ENCODE results near the gene CAVIN4. TPM values are rescaled to one million over a fixed set of nuclear protein-coding genes. Genes with fewer than 3 reads are reported as not detected.

The CAVIN4 gene
- total and polyA plus RNA-seq, 2 of the 13 experiments (the other 11 are each of a cell fraction or from before 2014, with no cell fraction given): 0.54 to 1.00 TPM

DNA sequence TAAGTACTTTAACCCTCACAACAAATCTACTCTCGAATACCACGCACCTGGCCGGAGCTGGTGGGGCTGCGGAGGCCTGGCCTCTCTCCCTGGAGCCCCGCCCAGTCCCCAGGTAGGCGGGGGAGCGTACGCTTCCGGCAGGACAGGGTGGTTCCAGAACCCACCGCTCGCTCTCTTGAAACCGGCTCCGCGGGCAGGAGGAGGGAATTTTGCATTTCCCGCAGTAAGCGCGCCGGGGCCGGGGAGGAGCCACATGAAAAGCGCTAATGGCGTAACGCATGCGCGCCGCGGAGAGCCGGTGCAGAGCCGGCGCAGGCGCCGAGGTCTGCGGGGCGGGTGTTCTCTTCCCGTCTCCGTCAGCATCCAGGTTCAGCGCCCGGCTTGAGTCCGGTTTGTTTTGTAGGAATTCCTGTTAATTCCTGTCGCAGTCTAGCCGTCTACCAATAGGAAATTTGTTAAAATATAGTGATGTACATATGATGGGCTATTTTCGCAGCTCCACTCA, 20.8 kb downstream of the CAVIN4 start (continued):
- no peak for TF ChIP-seq ZSCAN5A (CRISPR knock-in tag; IDR thresholded peaks at IDR 0.05; ENCODE audit: borderline replicate concordance)
- TF ChIP-seq, protein P1, sequence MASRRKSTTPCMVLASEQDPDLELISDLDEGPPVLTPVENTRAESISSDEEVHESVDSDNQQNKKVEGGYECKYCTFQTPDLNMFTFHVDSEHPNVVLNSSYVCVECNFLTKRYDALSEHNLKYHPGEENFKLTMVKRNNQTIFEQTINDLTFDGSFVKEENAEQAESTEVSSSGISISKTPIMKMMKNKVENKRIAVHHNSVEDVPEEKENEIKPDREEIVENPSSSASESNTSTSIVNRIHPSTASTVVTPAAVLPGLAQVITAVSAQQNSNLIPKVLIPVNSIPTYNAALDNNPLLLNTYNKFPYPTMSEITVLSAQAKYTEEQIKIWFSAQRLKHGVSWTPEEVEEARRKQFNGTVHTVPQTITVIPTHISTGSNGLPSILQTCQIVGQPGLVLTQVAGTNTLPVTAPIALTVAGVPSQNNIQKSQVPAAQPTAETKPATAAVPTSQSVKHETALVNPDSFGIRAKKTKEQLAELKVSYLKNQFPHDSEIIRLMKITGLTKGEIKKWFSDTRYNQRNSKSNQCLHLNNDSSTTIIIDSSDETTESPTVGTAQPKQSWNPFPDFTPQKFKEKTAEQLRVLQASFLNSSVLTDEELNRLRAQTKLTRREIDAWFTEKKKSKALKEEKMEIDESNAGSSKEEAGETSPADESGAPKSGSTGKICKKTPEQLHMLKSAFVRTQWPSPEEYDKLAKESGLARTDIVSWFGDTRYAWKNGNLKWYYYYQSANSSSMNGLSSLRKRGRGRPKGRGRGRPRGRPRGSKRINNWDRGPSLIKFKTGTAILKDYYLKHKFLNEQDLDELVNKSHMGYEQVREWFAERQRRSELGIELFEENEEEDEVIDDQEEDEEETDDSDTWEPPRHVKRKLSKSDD (CRISPR knock-in tag; IDR thresholded peaks at IDR 0.05; ENCODE audit: low read depth): peak; percentile 61; the same call in 1 of the 2 replicates
- no peak for TF ChIP-seq YEATS4 (CRISPR knock-in tag; IDR thresholded peaks at IDR 0.05; ENCODE audit: borderline replicate concordance)
- no peak for TF ChIP-seq ZNF275 (CRISPR knock-in tag; IDR thresholded peaks at IDR 0.05; ENCODE audit: borderline replicate concordance)
- no peak for TF ChIP-seq ZFP36L1 (CRISPR knock-in tag; IDR thresholded peaks at IDR 0.05)
- no peak for TF ChIP-seq ZNF414 (CRISPR knock-in tag; IDR thresholded peaks at IDR 0.05)
- no peak for TF ChIP-seq ZNF281 (CRISPR knock-in tag; IDR thresholded peaks at IDR 0.05; ENCODE audit: borderline replicate concordance)
- no peak for TF ChIP-seq U2AF1 (optimal IDR thresholded peaks at IDR 0.05; ENCODE audit: low read depth, low read length)
- TF ChIP-seq E2F1 (CRISPR knock-in tag; IDR thresholded peaks at IDR 0.05): no peak
- TF ChIP-seq PHB2 (IDR thresholded peaks at IDR 0.05; ENCODE audit: partially characterized antibody): no peak
- TF ChIP-seq ATF7-NPFF (CRISPR knock-in tag; IDR thresholded peaks at IDR 0.05; ENCODE audit: low read depth): no peak
- TF ChIP-seq SKI (IDR thresholded peaks at IDR 0.05; ENCODE audit: partially characterized antibody): no peak
- no peak for TF ChIP-seq SMARCC2 (IDR thresholded peaks at IDR 0.05)
- 0 out of 2 replicates have a peak, but pooled peaks have one; percentile 41 for TF ChIP-seq HOXA3 (CRISPR knock-in tag; IDR thresholded peaks at IDR 0.05)
- TF ChIP-seq, protein P2, sequence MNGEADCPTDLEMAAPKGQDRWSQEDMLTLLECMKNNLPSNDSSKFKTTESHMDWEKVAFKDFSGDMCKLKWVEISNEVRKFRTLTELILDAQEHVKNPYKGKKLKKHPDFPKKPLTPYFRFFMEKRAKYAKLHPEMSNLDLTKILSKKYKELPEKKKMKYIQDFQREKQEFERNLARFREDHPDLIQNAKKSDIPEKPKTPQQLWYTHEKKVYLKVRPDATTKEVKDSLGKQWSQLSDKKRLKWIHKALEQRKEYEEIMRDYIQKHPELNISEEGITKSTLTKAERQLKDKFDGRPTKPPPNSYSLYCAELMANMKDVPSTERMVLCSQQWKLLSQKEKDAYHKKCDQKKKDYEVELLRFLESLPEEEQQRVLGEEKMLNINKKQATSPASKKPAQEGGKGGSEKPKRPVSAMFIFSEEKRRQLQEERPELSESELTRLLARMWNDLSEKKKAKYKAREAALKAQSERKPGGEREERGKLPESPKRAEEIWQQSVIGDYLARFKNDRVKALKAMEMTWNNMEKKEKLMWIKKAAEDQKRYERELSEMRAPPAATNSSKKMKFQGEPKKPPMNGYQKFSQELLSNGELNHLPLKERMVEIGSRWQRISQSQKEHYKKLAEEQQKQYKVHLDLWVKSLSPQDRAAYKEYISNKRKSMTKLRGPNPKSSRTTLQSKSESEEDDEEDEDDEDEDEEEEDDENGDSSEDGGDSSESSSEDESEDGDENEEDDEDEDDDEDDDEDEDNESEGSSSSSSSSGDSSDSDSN (CRISPR knock-in tag; IDR thresholded peaks at IDR 0.05): peak; percentile 43; the same call in 1 of the 2 replicates
- TF ChIP-seq STAT5B (CRISPR knock-in tag; IDR thresholded peaks at IDR 0.05): no peak

Measured in HepG2 (cell line).